Epidermal melanocyte (primary cell): ENCODE measurements around the gene BAG3.
A peak's percentile ranks its signal among the peaks of the same experiment; 100 is the strongest.
"Not testable (repeated sequence)": the region's sequence is repeated elsewhere in the genome, so short reads cannot be mapped to it uniquely, and the experiment has no call there.

Experiments used
- DNase-seq: peaks from one replicate; pipeline ENCODE4 v3.0.0; 2011; ENCODE audit warnings: low spot score; ENCODE audit not compliant: insufficient read length

Gene BAG3

GRCh38 chr10:119650692-119651513 lies at the start of gene BAG3:
Gene BAG3, plus strand, starts transcription at chr10:119651380. Its CDS starts 296 bp downstream, at chr10:119651676.
- DNase-seq: peak; percentile 69

- no peak for DNase-seq
Measured at GRCh38 chr10:119602241-119603095, 48.7 kb upstream of the BAG3 start.

- DNase-seq: no peak
Measured at GRCh38 chr10:119604468-119604867, 46.7 kb upstream of the BAG3 start.

GRCh38 chr10:119608316-119609155 lies 42.6 kb upstream of the BAG3 start:
- no peak for DNase-seq

- DNase-seq: no peak
Measured at GRCh38 chr10:119609516-119609915, 41.7 kb upstream of the BAG3 start.

- DNase-seq: no peak
Measured at GRCh38 chr10:119611433-119611832, 39.7 kb upstream of the BAG3 start.

- no peak for DNase-seq
Measured at GRCh38 chr10:119613741-119614140, 37.4 kb upstream of the BAG3 start.

- DNase-seq: no peak
Measured at GRCh38 chr10:119614686-119615085, 36.5 kb upstream of the BAG3 start.

GRCh38 chr10:119616882-119617570 lies 34.2 kb upstream of the BAG3 start:
- peak; percentile 22 for DNase-seq

GRCh38 chr10:119619215-119619614 lies 32.0 kb upstream of the BAG3 start:
- no peak for DNase-seq

- DNase-seq: not testable (repeated sequence)
Measured at GRCh38 chr10:119619811-119620210, 31.4 kb upstream of the BAG3 start.

GRCh38 chr10:119620241-119621077 lies 30.7 kb upstream of the BAG3 start:
- DNase-seq: no peak

GRCh38 chr10:119621078-119621384 lies 30.1 kb upstream of the BAG3 start:
- DNase-seq: no peak

- DNase-seq: no peak
Measured at GRCh38 chr10:119625570-119626280, 25.5 kb upstream of the BAG3 start.

GRCh38 chr10:119630300-119630699 lies 20.9 kb upstream of the BAG3 start:
- no peak for DNase-seq

GRCh38 chr10:119633538-119634218 lies 17.5 kb upstream of the BAG3 start:
- no peak for DNase-seq

- DNase-seq: no peak
Measured at GRCh38 chr10:119634219-119634544, 17.0 kb upstream of the BAG3 start.

GRCh38 chr10:119637631-119638030 lies 13.5 kb upstream of the BAG3 start:
- DNase-seq: no peak

- no peak for DNase-seq
Measured at GRCh38 chr10:119638982-119639381, 12.2 kb upstream of the BAG3 start.
